ENCODE measurements around the gene SMARCB1.

SMARCB1 gene

GRCh38 chr22:23772315-23772648 lies 14.5 kb upstream of the SMARCB1 start:
- TF ChIP-seq ZFX (IDR thresholded peaks at IDR 0.05; ENCODE audit: borderline replicate concordance) (no peak), CTCF (IDR thresholded peaks at IDR 0.05) (no peak)
- peak overlapping the region; percentile 29 for H3K27ac ChIP-seq

DNA sequence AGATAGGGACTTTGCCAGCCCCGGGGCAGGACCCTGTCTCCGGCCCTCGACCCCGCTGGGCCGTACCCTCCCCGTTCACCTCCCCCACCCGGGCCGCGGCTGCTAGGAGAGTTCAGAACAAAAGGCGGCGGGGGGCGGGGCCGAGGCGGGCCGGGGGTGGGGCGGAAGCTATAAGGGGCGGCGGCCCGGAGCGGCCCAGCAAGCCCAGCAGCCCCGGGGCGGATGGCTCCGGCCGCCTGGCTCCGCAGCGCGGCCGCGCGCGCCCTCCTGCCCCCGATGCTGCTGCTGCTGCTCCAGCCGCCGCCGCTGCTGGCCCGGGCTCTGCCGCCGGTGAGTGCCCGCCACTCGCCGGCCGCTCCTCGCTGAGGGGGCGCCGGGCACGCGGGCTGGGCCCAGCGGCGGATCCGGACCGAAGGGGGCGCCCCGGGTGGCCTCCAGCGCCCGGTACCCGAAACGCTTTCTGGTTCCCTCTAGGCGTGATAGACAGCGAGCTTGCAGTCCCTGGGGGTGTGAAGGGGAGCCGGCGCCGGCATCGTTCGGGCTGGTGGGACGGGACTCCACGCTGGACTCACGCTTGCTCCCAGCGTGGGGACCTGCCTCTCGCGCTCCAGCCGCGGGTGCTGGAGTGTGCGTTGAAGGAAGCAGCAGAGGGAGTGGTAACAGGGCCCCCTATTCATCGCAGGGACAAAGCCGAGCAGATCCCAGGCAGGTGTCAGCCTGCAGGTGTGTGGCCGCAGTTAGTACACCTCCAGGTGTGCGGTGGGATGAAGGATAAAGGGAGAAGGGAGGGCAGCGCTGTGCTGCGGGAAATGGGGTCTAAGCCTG lies 13.9 kb upstream of the SMARCB1 start, which contains the start of gene MMP11:
Gene MMP11 (plus strand): TSS at position 201 of the 825 bp plus-strand sequence. CDS start 22 bp downstream, at position 223.
- TF ChIP-seq ZFX (IDR thresholded peaks at IDR 0.05; ENCODE audit: borderline replicate concordance): no peak
- peak; percentile 31 for TF ChIP-seq CTCF (IDR thresholded peaks at IDR 0.05)
- H3K27ac ChIP-seq: peak within 1 kb of the TSS; percentile 29

DNA sequence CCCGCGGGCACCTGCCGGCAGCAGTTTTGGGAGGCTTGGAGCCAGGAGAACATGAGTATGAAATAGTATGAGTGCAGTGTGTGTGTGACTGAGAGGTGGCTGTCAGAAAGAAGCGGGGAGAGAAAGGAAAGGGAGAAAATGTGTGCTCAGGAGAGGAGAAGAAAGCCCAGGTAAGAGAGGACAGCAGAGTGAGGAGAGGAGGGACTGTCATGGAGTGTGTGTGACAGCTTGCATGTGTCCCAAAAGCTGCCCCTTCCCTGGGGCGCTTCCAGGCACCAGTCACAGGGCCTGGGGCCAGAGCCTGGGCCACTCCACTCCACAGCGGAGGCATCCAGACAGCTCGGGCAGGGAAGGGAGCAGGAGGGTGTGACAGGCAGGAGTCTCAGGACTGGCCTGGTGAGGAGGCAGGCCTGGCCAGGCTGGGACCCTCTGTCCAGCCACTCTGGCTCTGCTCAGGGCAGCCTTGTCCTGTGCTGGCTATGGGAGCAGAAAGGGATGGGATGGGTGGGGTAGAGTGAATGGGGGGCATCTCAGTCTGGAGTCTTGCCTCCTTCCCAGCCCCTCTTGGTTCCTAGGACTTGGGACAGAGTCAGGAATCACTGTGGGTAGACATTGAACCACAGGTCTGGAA lies 13.2 kb upstream of the SMARCB1 start:
- 0 out of 2 replicates have a peak overlapping the region, but pooled peaks have one; percentile 29 for H3K27ac ChIP-seq

DNA sequence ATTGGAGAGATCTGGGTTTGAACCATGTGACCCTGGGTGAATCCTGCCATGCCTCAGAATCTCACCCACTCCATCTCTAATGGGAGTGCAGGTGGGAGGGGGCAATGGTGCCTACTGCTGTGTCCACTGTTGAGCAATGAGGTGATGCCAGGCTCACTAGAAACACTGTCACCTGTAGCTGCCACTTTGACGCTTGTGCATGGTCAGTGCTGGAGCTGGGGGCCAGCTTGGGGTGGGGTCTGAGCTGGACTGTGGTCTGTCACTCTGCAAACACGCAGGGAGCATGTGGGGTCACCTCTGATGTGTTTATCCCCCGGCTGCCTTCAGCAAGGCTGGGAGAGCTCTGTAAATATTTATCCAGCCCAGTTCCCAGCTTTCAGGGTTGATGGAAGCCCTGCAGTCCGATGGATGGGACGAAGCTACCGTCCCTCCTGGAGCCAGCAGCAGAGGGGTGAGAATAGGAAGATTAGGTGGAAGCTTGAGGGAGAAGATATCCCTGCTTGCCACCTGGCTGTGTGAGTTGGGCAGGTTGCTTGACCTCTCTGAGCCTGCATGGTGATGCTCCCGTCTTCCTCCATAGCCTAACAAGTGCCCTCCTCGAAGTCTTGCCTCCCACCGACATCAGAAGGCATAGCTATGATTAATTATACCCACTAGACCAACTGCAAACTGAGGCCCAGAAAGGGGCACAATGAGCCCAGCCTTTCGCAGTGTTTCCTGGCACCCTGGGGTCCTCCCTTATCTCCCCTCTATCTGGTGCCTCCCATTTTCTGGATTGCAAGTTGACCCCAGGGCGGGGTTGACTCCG lies 12.4 kb upstream of the SMARCB1 start:
- no peak overlapping the region for H3K27ac ChIP-seq
- TF ChIP-seq CTCF (IDR thresholded peaks at IDR 0.05): no peak
- no peak for TF ChIP-seq ZFX (IDR thresholded peaks at IDR 0.05; ENCODE audit: borderline replicate concordance)

More for the DNA sequence above, 13.2 kb upstream of the SMARCB1 start:
- TF ChIP-seq CTCF (IDR thresholded peaks at IDR 0.05) (no peak), ZFX (IDR thresholded peaks at IDR 0.05; ENCODE audit: borderline replicate concordance) (no peak)

DNA sequence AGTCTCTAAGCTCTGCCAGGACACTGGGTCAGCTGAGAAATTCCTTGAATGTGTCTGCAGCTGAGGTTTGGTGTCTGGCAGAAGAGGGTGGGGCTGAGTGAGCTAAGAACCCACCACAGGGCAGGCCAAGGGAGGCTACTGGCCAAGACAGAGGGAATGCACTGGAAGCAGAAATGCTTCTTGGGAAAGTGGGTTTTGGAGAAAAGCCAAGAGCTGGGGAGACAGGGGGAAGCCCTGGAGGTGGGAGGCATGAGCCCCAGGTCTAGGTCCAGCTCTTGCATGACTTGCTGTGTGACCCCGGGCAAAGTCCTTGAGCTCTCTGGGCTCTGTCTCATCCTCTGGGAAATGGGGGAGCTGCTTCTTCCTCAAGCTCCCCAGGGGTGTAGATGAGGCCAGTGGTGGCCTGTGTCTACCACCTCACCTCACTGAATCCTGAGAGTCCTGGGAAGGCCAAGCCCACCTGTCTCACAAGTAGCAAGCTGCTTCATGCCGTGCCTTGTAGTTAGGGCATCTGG lies 11.8 kb upstream of the SMARCB1 start:
- no peak overlapping the region for H3K27ac ChIP-seq

More for the DNA sequence above, 11.8 kb upstream of the SMARCB1 start:
- TF ChIP-seq ZFX (IDR thresholded peaks at IDR 0.05; ENCODE audit: borderline replicate concordance): no peak
- TF ChIP-seq CTCF (IDR thresholded peaks at IDR 0.05): no peak
